Calu3 (cell line): ENCODE measurements around the gene ZNF565. TPM values are rescaled to one million over a fixed set of nuclear protein-coding genes. Genes with fewer than 3 reads are reported as not detected.
"Not testable (repeated sequence)": the region's sequence is repeated elsewhere in the genome, so short reads cannot be mapped to it uniquely, and the experiment has no call there.

Experiments used
- BruUV-seq: library from RNA; stranded (reverse); fragments of 400-500 nt; replicated peaks from 2 replicates; lab custom pipeline; 2021; lab: Mats Ljungman, UMichigan
- CTCF ChIA-PET: fragments of 300-600 bp; sonication (Branson Sonifier 250); formaldehyde crosslinking; loops from one replicate; lab custom pipeline; 2022; ENCODE audit warnings: antibody characterized with exemption; lab: Charles Lee
- DNase-seq: peaks from one replicate; pipeline ENCODE4 v3.0.0; 2022
- H3K27ac Mint-ChIP-seq: one replicate; pipeline ENCODE4 v1.8.0; 2022; ENCODE audit warnings: mixed read lengths; ENCODE audit not compliant: unreplicated experiment
- H3K27me3 Mint-ChIP-seq: one replicate; pipeline ENCODE4 v1.8.0; 2022; ENCODE audit warnings: mixed read lengths; ENCODE audit not compliant: unreplicated experiment
- H3K36me3 Mint-ChIP-seq: one replicate; pipeline ENCODE4 v1.8.0; 2022; ENCODE audit warnings: mild to moderate bottlenecking, moderate library complexity, mixed read lengths; ENCODE audit not compliant: insufficient read depth, unreplicated experiment
- H3K4me1 Mint-ChIP-seq: one replicate; pipeline ENCODE4 v1.8.0; 2022; ENCODE audit warnings: mild to moderate bottlenecking, low read depth, mixed read lengths; ENCODE audit not compliant: unreplicated experiment
- H3K4me3 Mint-ChIP-seq: one replicate; pipeline ENCODE4 v1.8.0; 2022; ENCODE audit warnings: mild to moderate bottlenecking, low read depth, moderate library complexity, mixed read lengths; ENCODE audit not compliant: unreplicated experiment
- H3K9me3 Mint-ChIP-seq: one replicate; pipeline ENCODE4 v1.8.0; 2022; ENCODE audit warnings: low read depth, mixed read lengths; ENCODE audit not compliant: unreplicated experiment
- CTCF ChIP-seq: fragments of 200-600 bp; IDR thresholded peaks from one replicate; pipeline ENCODE4 v1.8.0; 2022; ENCODE audit warnings: antibody characterized with exemption; ENCODE audit not compliant: unreplicated experiment
- intact Hi-C: fragments of 100-400 bp; cut with micrococcal nuclease; formaldehyde crosslinking; loops from one replicate; pipeline ENCODE4 v1.10.0; 2022; ENCODE audit not compliant: unreplicated experiment
- total RNA-seq: library from RNA; stranded (reverse); gene quantifications from 2 replicates; pipeline ENCODE4 v1.2.3, GENCODE V29; 2022

The ZNF565 gene
- total RNA-seq, 1 experiment from 2014 or later = 6.3 TPM

- Mint-ChIP-seq H3K4me1 (peaks cover 37% of the 10 kb centered on the region), H3K4me3 (peak overlapping the region; percentile 95), H3K36me3 (peaks cover 72% of the 10 kb centered on the region), H3K27ac (peak overlapping the region; percentile 99), H3K9me3 (peaks cover 3% of the 10 kb centered on the region), H3K27me3 (no peaks in the 10 kb centered on the region)
- no TSS peak for BruUV-seq
- intact Hi-C loops = no loop called here
- TF ChIP-seq CTCF = no peak
- DNase-seq = no peak
- CTCF ChIA-PET = interaction anchor here (0.7 to 1.5 kb wide), 3 partner anchors 11 to 24 kb away, joined by 4 to 9 read pairs (median 7); partner anchors contain the start of gene POLR2I
These were observed 75.4 kb downstream of the ZNF565 start for GRCh38 chr19:36139120-36139472.

GRCh38 chr19:36136964-36137686, 77.3 kb downstream of the ZNF565 start:
- Mint-ChIP-seq H3K27ac (peak overlapping the region; percentile 88), H3K4me3 (peak overlapping the region; percentile 62), H3K4me1 (peaks cover 52% of the 10 kb centered on the region), H3K9me3 (no peaks in the 10 kb centered on the region), H3K27me3 (no peaks in the 10 kb centered on the region), H3K36me3 (peaks cover 72% of the 10 kb centered on the region)
- peak; percentile 96 for DNase-seq
- no peak for TF ChIP-seq CTCF
- CTCF ChIA-PET = interaction anchor here (0.5 to 1.7 kb wide), 4 partner anchors 10 to 36 kb away, joined by 3 to 19 read pairs (median 5); partner anchors contain the start of genes COX7A1 and POLR2I
- intact Hi-C loops = loop anchor here (1.0 kb wide), 1 partner anchor 22 kb away; the partner anchor contains the start of gene TBCB
- no TSS peak for BruUV-seq

- Mint-ChIP-seq H3K36me3 (peaks cover 57% of the 10 kb centered on the region), H3K27ac (peak overlapping the region; percentile 88), H3K4me1 (peaks cover 52% of the 10 kb centered on the region)
- H3K4me3 Mint-ChIP-seq, H3K9me3 Mint-ChIP-seq, DNase-seq, intact Hi-C loops, H3K27me3 Mint-ChIP-seq, BruUV-seq: not testable (repeated sequence)
- CTCF ChIA-PET = interaction anchor here (0.7 kb wide), 1 partner anchor 30 kb away, joined by 5 read pairs; no protein-coding TSS in a partner anchor
These were observed 79.6 kb downstream of the ZNF565 start for GRCh38 chr19:36134867-36135266.

Other genes starting within 250 kb of the ZNF565 start
- 16.9 and 17.1 TPM in 2 replicates for gene SDHAF1, start 219.5 kb downstream of the ZNF565 start, total RNA-seq
- gene SYNE4, start 205.9 kb downstream of the ZNF565 start, total RNA-seq = 19.7 and 23.5 TPM in 2 replicates
- gene ALKBH6, start 200.5 kb downstream of the ZNF565 start, total RNA-seq = 52.6 and 56.7 TPM in 2 replicates
- gene CLIP3, start 181.8 kb downstream of the ZNF565 start, total RNA-seq = 3.1 and 3.5 TPM in 2 replicates
- gene THAP8, start 160.4 kb downstream of the ZNF565 start, total RNA-seq = 3.2 and 3.3 TPM in 2 replicates
- 25.5 and 29.6 TPM in 2 replicates for gene WDR62, start 159.8 kb downstream of the ZNF565 start, total RNA-seq
- gene OVOL3, start 103.5 kb downstream of the ZNF565 start, total RNA-seq = not detected in 2 replicates
- 91.6 and 92.2 TPM in 2 replicates for gene POLR2I, start 99.8 kb downstream of the ZNF565 start, total RNA-seq
- 204 and 210 TPM in 2 replicates for gene TBCB, start 99.2 kb downstream of the ZNF565 start, total RNA-seq
- gene CAPNS1, start 74.6 kb downstream of the ZNF565 start, total RNA-seq = 823 and 894 TPM in 2 replicates
- gene COX7A1, start 62.2 kb downstream of the ZNF565 start, total RNA-seq = not detected in 2 replicates
- 112 and 123 TPM in 2 replicates for gene ZNF146, start 441 bp upstream of the ZNF565 start, total RNA-seq
- gene ZFP14, start 164.5 kb upstream of the ZNF565 start, total RNA-seq = 4.6 and 4.8 TPM in 2 replicates
- not detected in 2 replicates for gene ZFP82, start 204.0 kb upstream of the ZNF565 start, total RNA-seq